Measurements from ENCODE around the gene FCAMR.

DNA sequence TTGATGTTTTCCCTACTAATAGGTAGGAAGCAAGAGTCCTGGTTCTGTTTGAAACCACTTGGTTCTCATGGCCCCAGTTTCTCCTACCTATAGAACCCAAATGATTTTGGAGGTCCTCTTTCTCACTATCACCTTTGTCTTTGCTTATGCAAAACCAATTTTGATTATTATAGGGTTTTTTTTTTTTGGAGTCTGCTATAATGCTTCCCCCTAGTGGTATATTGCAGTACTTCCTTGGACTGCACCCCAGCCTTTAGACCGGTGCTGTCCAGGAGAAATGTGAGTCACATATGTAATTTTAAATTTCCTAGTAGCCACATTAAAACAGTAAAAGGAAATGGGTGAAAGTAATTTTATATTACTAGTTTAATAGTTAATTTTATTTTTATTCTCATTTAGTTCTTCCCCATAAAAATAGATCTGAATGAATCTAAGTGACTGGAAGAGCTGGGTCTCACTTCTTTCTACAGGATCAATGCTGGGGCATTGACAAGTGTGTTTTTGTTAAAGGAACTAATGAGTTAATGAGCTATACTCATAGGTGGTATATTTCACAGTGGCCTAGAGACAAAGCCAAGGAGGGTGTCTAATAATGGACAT, 59.1 kb downstream of the FCAMR start:
- TF ChIP-seq POLR2A (IDR thresholded peaks at IDR 0.05; ENCODE audit: low read depth, low read length), result no peak
- no peak for TF ChIP-seq POLR2AphosphoS5 (IDR thresholded peaks at IDR 0.05; ENCODE audit: low read depth, low read length)

All from GM12892 (cell line).